Transverse colon (tissue), 4 donors: Measurements from ENCODE around the gene RAB35. TPM values are rescaled to one million over a fixed set of nuclear protein-coding genes. Genes with fewer than 3 reads are reported as not detected.

Experiments used
- DNase-seq: peaks from one replicate; pipeline ENCODE4 v3.0.0-alpha.2; 2019
- H3K27ac ChIP-seq, 4 donors: fragments of 200-600 bp; sonication (generic); 2 replicates each; pipeline ENCODE4 v1.5.1; 2016 to 2018; ENCODE audit warnings: inconsistent platforms in 4 of 4
- H3K27me3 ChIP-seq: fragments of 200-600 bp; sonication (generic); 2 replicates; pipeline ENCODE4 v1.5.1; 2017; ENCODE audit warnings: inconsistent platforms
- H3K36me3 ChIP-seq, 4 donors: fragments of 200-600 bp; sonication (generic); 2 replicates each; pipeline ENCODE4 v1.5.1; 2017 to 2019; ENCODE audit warnings: inconsistent platforms in 4 of 4
- H3K4me1 ChIP-seq, 4 donors: fragments of 200-600 bp; sonication (generic); 2 replicates each; pipeline ENCODE4 v1.5.1; 2017 to 2020; ENCODE audit warnings: inconsistent platforms in 4 of 4
- H3K4me3 ChIP-seq, 4 donors: fragments of 200-600 bp; sonication (generic); 1 replicate in 1 of 4; 2 replicates in 3 of 4; pipeline versions ENCODE4 v1.5.1 to v1.6.1; 2017 to 2019; ENCODE audit warnings: inconsistent platforms in 4 of 4
- H3K9me3 ChIP-seq, 2 donors: fragments of 200-600 bp; sonication (generic); 2 replicates each; pipeline ENCODE4 v1.5.1; 2017 to 2019; ENCODE audit warnings: inconsistent platforms in 2 of 2
- EP300 ChIP-seq: sonication (generic); formaldehyde crosslinking; IDR thresholded peaks from one replicate; pipeline ENCODE4 v1.6.1; 2017; ENCODE audit warnings: antibody characterized with exemption, low read depth
- POLR2A ChIP-seq: fragments of 450-650 bp; IDR thresholded peaks from one replicate; pipeline ENCODE4 v1.6.1; 2016; ENCODE audit warnings: antibody characterized with exemption, mild to moderate bottlenecking, moderate library complexity
- POLR2AphosphoS5 ChIP-seq, 3 donors: sonication (generic); formaldehyde crosslinking; IDR thresholded peaks; one replicate each; pipeline ENCODE4 v1.6.1; 2016; ENCODE audit warnings: antibody characterized with exemption in 3 of 3
- WGBS, 2 donors: methylation state at CpG; one replicate each; pipeline ENCODE4 v1.1.5; 2018; ENCODE audit warnings: low coverage in 1 of 2; 5-methylcytosine and 5-hydroxymethylcytosine counted together
- in situ Hi-C, 4 donors: fragments of 200-750 bp; cut with MboI; loops; one replicate each; pipeline versions ENCODE4 v1.15.0 to v1.15.1; 2017; ENCODE audit warnings: low sequenced_read_pairs in 3 of 4, low pct_ligation_motif_present in 1 of 4, low pct_unique_long_range_greater_than_20kb in 1 of 4
- intact Hi-C: fragments of 100-400 bp; cut with DNase I; formaldehyde crosslinking; loops from one replicate; pipeline ENCODE4 v1.15.1; 2023; ENCODE audit warnings: low total_unique reads
- total RNA-seq, 4 donors: library from RNA; depleted of rRNA; stranded (reverse); fragments of >200 nt; gene quantifications; one replicate each; pipeline ENCODE4 v1.1.0, GENCODE V29; 2016
- TF ChIP-seq, protein P1 (sequence below), 5 experiments: fragments of 200-600 bp in 3 of 5; fragments of 450-650 bp in 2 of 5; sonication (generic) in 3 of 5; IDR thresholded peaks; 1 replicate in 2 of 5; 2 replicates in 3 of 5; pipeline ENCODE4 v1.5.1; 2016 to 2017; ENCODE audit warnings: antibody characterized with exemption in 5 of 5, inconsistent platforms in 3 of 5, mild to moderate bottlenecking in 2 of 5, moderate library complexity in 1 of 5

Gene RAB35
- total RNA-seq, 4 donors from 2014 or later: 16.9 to 26.2 (median 22.2) TPM

DNA sequence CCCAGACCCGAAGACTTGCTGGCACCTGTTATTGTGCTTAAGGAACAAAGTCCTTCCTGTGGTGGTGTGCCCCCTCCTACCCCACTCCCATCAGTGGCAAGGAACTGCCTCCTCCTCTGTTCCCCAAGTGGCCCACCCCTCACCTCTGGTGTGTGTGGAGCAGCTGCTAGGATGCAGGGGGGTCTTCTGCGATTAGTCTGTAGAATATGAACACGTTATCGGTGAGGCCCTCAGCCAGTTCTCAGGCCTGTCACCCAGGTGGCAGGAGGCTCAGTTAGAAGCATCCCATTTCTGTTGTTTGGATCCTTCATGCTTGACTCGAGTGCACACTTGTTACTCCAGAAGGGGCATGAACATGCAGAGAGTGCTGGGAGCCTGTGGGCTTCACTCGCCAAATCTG lies 39.3 kb downstream of the RAB35 start:
- Histone ChIP-seq H3K27me3 (no peaks in the 10 kb centered on the region), H3K9me3 (no peaks in the 10 kb centered on the region), H3K36me3 (no peaks in the 10 kb centered on the region), H3K4me1 (peaks cover 0 to 10% (median 2%) of the 10 kb centered on the region in 4 donors), H3K4me3 (no peak overlapping the region), H3K27ac (no peak overlapping the region)
- intact Hi-C loops: no loop called here
- in situ Hi-C loops: no loop called here
- TF ChIP-seq POLR2AphosphoS5 (IDR thresholded peaks at IDR 0.05) (no peak), POLR2A (no peak), EP300 (no peak)
- TF ChIP-seq, protein P1, sequence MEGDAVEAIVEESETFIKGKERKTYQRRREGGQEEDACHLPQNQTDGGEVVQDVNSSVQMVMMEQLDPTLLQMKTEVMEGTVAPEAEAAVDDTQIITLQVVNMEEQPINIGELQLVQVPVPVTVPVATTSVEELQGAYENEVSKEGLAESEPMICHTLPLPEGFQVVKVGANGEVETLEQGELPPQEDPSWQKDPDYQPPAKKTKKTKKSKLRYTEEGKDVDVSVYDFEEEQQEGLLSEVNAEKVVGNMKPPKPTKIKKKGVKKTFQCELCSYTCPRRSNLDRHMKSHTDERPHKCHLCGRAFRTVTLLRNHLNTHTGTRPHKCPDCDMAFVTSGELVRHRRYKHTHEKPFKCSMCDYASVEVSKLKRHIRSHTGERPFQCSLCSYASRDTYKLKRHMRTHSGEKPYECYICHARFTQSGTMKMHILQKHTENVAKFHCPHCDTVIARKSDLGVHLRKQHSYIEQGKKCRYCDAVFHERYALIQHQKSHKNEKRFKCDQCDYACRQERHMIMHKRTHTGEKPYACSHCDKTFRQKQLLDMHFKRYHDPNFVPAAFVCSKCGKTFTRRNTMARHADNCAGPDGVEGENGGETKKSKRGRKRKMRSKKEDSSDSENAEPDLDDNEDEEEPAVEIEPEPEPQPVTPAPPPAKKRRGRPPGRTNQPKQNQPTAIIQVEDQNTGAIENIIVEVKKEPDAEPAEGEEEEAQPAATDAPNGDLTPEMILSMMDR (IDR thresholded peaks at IDR 0.05): no peak
- no peak for DNase-seq
- 95% methylated on average over 6 of the region's 6 CpGs; no CpG with 5 or more reads in 1 of the 2 donors for WGBS, 2 donors

DNA sequence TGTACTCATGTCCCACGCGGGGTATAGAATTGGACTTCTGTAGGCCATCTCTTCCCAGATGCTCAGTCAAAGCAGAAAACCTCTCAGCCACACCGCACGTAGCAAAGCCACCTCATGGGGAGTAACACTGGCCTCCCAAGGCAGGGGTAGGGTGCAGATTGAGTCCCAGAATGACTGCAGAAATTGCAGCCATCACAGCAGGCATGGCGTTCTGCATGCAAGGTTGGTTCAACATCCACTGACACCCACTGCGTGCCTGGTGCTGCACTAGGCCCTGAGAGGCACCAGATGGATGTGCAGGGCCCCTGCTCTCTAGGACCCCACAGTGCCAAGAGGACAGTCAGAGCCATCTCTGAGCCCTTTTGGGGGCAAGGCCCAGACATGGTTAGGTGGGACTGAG lies 39.9 kb downstream of the RAB35 start:
- no peaks in the 10 kb centered on the region for H3K9me3 ChIP-seq
- H3K36me3 ChIP-seq: no peaks in the 10 kb centered on the region
- no peaks in the 10 kb centered on the region for H3K27me3 ChIP-seq
- H3K4me1 ChIP-seq: peaks cover 0 to 10% (median 2%) of the 10 kb centered on the region in 4 donors
- no peak for DNase-seq
- 99% methylated on average over 6 of the region's 6 CpGs; no CpG with 5 or more reads in 1 of the 2 donors for WGBS, 2 donors
- intact Hi-C loops: no loop called here
- TF ChIP-seq, protein P1 (IDR thresholded peaks at IDR 0.05): no peak
- no peak for TF ChIP-seq POLR2A
- no peak for TF ChIP-seq POLR2AphosphoS5 (IDR thresholded peaks at IDR 0.05)
- no peak for TF ChIP-seq EP300
- in situ Hi-C loops: no loop called here
- H3K27ac ChIP-seq: no peak overlapping the region
- no peak overlapping the region for H3K4me3 ChIP-seq

DNA sequence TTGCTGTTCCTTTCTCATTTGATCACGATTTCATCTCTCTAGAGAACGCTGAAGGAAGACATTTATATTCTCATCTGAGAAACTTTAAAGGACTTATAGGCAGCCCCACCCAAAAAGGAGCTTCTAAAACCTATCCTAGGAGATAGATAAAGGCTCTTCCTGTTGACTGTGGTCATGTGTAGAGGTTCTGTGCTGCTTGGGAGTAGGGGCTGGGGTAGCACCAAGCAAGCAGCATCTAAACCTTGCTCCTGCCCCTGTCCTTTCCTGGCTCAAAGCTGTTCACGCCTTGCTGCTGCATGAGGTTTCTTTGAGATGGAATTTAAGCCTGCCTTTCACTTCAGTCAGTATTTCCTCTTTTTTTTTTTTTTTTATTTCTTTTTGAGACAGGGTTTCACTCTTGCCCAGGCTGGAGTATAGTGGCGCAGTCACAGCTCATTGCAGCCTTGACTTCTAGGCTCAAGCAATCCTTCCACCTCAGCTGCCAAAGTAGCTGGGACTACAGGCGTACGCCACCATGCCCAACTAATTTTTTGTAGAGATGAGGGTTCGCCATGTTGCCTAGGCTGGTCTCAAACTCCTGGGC lies 41.4 kb downstream of the RAB35 start:
- TF ChIP-seq POLR2AphosphoS5 (IDR thresholded peaks at IDR 0.05) (no peak), POLR2A (no peak), EP300 (no peak)
- TF ChIP-seq, protein P1 (IDR thresholded peaks at IDR 0.05): no peak
- Histone ChIP-seq H3K4me1 (peaks cover 0 to 10% (median 2%) of the 10 kb centered on the region in 4 donors), H3K4me3 (no peak overlapping the region), H3K27ac (no peak overlapping the region), H3K9me3 (no peaks in the 10 kb centered on the region), H3K27me3 (no peaks in the 10 kb centered on the region), H3K36me3 (no peaks in the 10 kb centered on the region)
- in situ Hi-C loops: no loop called here
- intact Hi-C loops: no loop called here
- 69 to 87% methylated on average over 5 to 7 of the region's 7 CpGs for WGBS, 2 donors
- no peak for DNase-seq

DNA sequence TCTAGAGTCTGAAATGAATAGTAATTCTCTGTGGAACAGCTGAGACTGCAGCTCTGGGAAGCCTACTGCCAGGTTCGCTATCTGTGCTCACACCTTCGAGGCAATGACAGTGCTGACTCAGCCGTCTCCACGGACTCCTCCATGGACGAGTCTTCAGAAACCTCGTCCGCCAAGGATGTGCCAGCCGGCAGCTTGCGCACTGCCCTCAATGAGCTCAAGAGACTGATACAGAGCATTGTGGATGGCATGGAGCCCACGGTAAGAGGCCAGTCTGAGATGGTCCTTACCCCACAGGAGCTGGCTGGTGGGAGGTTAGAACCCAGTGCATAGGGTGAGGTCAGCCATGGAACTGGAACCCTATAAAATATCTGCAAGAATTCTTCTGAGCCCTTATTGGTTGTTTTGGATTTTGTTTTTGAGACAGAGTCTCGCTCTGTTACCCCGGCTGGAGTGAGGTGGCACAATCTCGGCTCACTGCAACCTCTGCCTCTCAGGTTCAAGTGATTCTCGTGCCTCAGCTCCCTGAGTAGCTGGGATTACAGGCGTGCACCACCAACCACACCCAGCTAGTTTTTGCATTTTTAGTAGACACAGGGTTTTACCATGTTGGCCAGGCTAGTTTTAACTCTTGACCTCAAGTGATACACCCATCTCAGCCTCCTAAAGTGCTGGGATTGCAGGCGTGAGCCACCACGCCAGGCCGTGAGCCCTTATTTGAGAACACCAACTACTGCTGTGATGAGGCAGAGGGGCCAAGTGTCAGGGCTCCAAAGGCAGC lies 43.9 kb downstream of the RAB35 start:
- Histone ChIP-seq H3K4me3 (no peak overlapping the region), H3K4me1 (no peaks in the 10 kb centered on the region), H3K9me3 (no peaks in the 10 kb centered on the region), H3K36me3 (no peaks in the 10 kb centered on the region), H3K27ac (no peak overlapping the region), H3K27me3 (no peaks in the 10 kb centered on the region)
- in situ Hi-C loops: no loop called here
- 89 to 90% methylated on average over 2 to 18 of the region's 18 CpGs for WGBS, 2 donors
- intact Hi-C loops: no loop called here
- DNase-seq: no peak
- TF ChIP-seq EP300 (no peak), POLR2AphosphoS5 (IDR thresholded peaks at IDR 0.05) (no peak), POLR2A (no peak)
- TF ChIP-seq, protein P1 (IDR thresholded peaks at IDR 0.05): no peak
